LNCAP (cell line): Measurements from ENCODE around the gene NR6A1.

ENCODE experiments used
- CTCF ChIP-seq: fragments of 450-650 bp; IDR thresholded peaks from 2 replicates; pipeline ENCODE4 v1.5.1; 2017; ENCODE audit warnings: mild to moderate bottlenecking

NR6A1 gene

GRCh38 chr9:124784509-124784908 lies 13.4 kb upstream of the NR6A1 start:
- TF ChIP-seq CTCF: no peak

GRCh38 chr9:124783830-124784229 lies 12.7 kb upstream of the NR6A1 start:
- no peak for TF ChIP-seq CTCF

DNA sequence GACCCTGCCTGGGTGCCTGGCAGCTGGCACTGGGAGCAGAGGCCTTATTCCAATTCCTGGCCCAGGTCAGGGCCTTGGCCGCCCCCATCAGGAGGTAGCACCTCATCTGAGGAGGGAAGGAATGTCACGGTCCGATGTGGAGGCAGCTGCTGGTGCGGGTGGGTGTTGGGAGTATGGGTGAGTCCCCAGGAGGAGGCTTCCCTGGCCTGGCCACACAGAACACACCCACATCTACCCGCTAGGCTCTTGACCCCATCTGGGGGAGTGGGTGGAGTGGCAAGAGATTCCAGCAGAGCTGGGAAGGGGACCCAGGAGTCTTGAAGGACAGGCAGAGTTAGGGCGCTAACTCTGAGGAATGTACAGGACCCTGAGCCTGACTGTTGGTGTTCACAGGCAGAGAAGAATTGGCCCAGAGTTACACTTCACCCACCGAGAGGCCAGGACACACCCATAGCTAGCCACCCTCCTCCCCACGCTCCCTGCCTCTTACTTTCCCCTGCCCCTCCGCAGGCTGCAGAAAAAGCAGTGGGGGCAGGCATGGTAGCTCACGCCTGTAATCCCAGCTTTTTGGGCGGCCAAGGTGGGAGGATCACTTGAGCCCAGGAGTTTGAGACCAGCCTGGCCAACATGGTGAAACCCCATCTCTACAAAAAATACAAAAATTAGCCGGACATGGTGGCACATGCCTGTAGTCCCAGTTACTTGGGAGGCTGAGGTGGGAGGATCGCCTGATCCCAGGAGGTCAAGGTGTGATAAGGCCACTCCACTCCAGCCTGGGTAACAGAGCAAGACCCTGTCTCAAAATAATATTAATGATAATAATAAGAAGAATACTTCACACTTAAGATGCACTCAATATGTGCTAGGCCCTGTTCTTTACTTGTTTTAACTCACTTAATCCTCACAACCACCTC lies 11.8 kb upstream of the NR6A1 start:
- no peak for TF ChIP-seq CTCF

GRCh38 chr9:124781967-124782660 lies 11.0 kb upstream of the NR6A1 start:
- no peak for TF ChIP-seq CTCF

DNA sequence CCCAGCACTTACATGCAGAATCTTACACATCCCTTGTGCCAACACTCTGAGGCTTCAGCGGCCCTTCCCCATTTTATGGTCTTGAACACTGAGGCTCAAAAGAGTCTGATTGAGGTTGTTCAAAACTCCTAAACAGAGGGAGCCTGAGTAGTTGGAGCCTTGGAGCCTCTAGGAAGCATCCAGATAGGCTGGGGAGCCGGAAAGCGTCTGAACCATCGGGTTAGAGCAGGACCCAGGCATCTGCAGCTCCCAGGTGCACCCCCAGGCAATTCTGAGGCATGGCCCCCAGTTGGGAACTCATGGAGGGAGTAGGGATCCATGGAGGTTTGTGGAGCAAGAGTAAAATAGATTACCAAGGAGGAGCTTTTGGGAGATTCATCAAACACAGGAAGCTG lies 9.6 kb upstream of the NR6A1 start:
- no peak for TF ChIP-seq CTCF

DNA sequence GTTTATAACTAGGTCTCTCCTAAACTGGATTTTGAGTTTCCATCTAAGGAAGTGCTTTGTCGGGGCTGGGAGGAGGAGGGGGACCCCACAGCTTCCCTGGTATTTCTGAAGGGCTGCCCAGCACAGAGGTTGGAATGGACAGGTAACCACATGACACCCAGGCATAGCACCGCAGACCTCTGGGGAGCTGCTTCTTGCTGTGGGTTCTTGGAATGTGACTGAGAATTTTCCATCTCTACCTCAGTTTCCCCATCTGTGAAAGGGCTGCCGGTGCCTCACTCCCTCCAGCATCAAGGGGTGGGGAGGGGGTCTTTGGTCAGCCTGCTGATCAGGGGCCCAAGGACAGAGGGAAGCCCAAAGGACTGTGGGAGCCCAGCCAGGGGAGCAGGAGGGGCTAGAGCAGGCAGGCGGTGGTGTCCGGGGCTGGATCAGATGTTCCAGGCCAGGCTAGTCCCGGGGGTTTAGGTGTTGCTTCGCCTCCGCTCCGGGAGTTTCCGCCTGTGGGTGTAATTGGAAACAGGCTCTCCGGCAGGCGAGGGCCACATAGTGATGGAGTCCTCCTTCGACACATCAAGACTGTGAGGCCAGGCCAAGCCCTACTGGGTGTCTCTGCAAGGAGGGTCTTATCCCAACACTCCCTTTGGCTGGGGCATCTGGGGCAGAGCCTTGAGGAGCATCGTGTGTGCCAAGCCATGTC lies 9.1 kb upstream of the NR6A1 start:
- no peak for TF ChIP-seq CTCF

- no peak for TF ChIP-seq CTCF
These were observed 8.4 kb upstream of the NR6A1 start for GRCh38 chr9:124779368-124780059.
